ENCODE data around the gene SDF4. TPM values are rescaled to one million over a fixed set of nuclear protein-coding genes. Genes with fewer than 3 reads are reported as not detected.
A peak's percentile ranks its signal among the peaks of the same experiment; 100 is the strongest.

SDF4 gene
- total RNA-seq, 1 experiment from 2014 or later, result 254 TPM

DNA sequence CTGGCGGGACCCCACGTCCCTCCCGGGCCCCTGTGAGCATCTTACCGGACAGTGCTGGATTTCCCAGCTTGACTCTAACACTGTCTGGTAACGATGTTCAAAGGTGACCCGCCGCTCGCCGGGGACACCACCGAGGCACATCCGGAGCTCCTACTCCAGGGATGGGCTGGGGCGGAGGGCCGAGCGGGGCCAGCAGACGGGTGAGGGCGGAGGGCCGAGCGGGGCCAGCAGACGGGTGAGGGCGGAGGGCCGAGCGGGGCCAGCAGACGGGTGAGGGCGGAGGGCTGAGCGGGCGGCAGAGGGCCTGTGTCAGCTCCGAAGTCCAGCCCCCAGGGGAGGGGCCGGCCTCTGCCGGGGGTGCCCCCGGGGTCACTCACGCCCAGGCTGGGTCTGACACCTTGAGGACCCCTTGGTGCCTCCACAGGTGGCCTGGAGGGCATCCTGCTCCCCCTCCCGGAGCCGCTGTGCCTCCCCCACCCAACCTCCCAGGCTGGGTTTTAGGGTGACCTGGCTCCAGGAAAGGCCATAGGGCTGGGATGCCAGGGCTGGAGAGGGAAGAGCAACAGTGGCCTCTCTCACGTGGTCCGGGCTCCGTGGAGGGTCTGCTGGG is 63.9 kb downstream of the SDF4 start:
- intact Hi-C loops (cut with micrococcal nuclease), result no loop called here
- ChIA-PET POLR2A (ENCODE audit: unreplicated experiment) (no interaction called here), CTCF (no interaction called here)
- Histone ChIP-seq H2AFZ (ENCODE audit: low read length) (no peak overlapping the region), H3K4me3 (ENCODE audit: low read length) (no peak overlapping the region), H3K9me2 (replicated peaks; ENCODE audit: low read length) (no peaks in the 10 kb centered on the region), H3K79me2 (ENCODE audit: low read length) (peaks cover 71% of the 10 kb centered on the region), H3K4me2 (ENCODE audit: low read length) (no peak overlapping the region), H3K4me1 (ENCODE audit: insufficient read depth, low read length) (peaks cover 13% of the 10 kb centered on the region), H3K36me3 (ENCODE audit: low read depth, low read length) (no peaks in the 10 kb centered on the region; the same call in 1 of the 2 replicates), H4K20me1 (ENCODE audit: low read length) (peaks cover 48% of the 10 kb centered on the region), H3K27ac (ENCODE audit: low read length) (no peak overlapping the region), H3K27me3 (ENCODE audit: low read length) (no peaks in the 10 kb centered on the region), H3K9ac (ENCODE audit: low read length) (no peak overlapping the region), H3K9me3 (ENCODE audit: low read length) (no peaks in the 10 kb centered on the region), H3F3A (ENCODE audit: low read length, unreplicated experiment) (no peaks in the 10 kb centered on the region)
- no peak for DNase-seq
- TF ChIP-seq EZH2 (IDR thresholded peaks at IDR 0.05; ENCODE audit: low read length, unreplicated experiment), result no peak
- TF ChIP-seq, protein P1, sequence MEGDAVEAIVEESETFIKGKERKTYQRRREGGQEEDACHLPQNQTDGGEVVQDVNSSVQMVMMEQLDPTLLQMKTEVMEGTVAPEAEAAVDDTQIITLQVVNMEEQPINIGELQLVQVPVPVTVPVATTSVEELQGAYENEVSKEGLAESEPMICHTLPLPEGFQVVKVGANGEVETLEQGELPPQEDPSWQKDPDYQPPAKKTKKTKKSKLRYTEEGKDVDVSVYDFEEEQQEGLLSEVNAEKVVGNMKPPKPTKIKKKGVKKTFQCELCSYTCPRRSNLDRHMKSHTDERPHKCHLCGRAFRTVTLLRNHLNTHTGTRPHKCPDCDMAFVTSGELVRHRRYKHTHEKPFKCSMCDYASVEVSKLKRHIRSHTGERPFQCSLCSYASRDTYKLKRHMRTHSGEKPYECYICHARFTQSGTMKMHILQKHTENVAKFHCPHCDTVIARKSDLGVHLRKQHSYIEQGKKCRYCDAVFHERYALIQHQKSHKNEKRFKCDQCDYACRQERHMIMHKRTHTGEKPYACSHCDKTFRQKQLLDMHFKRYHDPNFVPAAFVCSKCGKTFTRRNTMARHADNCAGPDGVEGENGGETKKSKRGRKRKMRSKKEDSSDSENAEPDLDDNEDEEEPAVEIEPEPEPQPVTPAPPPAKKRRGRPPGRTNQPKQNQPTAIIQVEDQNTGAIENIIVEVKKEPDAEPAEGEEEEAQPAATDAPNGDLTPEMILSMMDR (conservative IDR thresholded peaks at IDR 0.05; ENCODE audit: low read depth, low read length), result no peak
- TF ChIP-seq EZH2phosphoT487 (IDR thresholded peaks at IDR 0.05; ENCODE audit: borderline replicate concordance, low read length), result no peak
- ATAC-seq, result no peak
- BruUV-seq (replicated peaks), result no TSS peak

DNA sequence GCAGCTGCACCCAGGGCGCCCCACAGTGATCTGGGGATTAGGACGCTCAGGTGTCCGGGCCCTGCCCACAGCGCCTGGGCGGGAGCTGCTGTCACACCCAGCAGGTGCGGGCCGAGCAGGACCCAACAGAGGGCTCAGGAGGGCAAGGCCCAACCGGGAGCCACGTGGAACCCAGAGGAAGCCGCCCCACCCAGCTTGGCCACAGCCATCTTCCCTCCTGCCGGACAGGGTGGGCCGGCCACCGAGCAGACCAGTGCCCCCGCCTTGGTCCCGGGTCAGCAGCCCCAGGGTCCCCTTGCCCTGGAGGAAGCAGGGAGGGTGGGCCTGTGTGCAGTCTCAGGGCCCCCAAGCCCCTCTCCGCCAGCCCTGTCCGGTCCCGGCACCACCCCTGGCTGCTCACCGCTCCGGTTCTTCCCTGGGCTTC is 64.4 kb downstream of the SDF4 start:
- H3K4me3 ChIP-seq (ENCODE audit: low read length), result no peak overlapping the region
- H3K9ac ChIP-seq (ENCODE audit: low read length), result no peak overlapping the region
- H3K4me1 ChIP-seq (ENCODE audit: insufficient read depth, low read length), result peaks cover 13% of the 10 kb centered on the region
- intact Hi-C loops (cut with micrococcal nuclease), result no loop called here
- BruUV-seq (replicated peaks), result no TSS peak
- no peak for TF ChIP-seq EZH2 (IDR thresholded peaks at IDR 0.05; ENCODE audit: low read length, unreplicated experiment)
- TF ChIP-seq, protein P1 (conservative IDR thresholded peaks at IDR 0.05; ENCODE audit: low read depth, low read length), result no peak
- no peak for TF ChIP-seq EZH2phosphoT487 (IDR thresholded peaks at IDR 0.05; ENCODE audit: borderline replicate concordance, low read length)
- H3K4me2 ChIP-seq (ENCODE audit: low read length), result no peak overlapping the region
- peaks cover 48% of the 10 kb centered on the region for H4K20me1 ChIP-seq (ENCODE audit: low read length)
- ChIA-PET POLR2A (ENCODE audit: unreplicated experiment) (no interaction called here), CTCF (no interaction called here)
- H3K9me2 ChIP-seq (replicated peaks; ENCODE audit: low read length), result no peaks in the 10 kb centered on the region
- H3K9me3 ChIP-seq (ENCODE audit: low read length), result no peaks in the 10 kb centered on the region
- peaks cover 73% of the 10 kb centered on the region for H3K79me2 ChIP-seq (ENCODE audit: low read length)
- ATAC-seq (no peak), DNase-seq (no peak)
- H2AFZ ChIP-seq (ENCODE audit: low read length), result no peak overlapping the region
- no peaks in the 10 kb centered on the region for H3F3A ChIP-seq (ENCODE audit: low read length, unreplicated experiment)
- no peak overlapping the region for H3K27ac ChIP-seq (ENCODE audit: low read length)
- no peaks in the 10 kb centered on the region; the same call in 1 of the 2 replicates for H3K36me3 ChIP-seq (ENCODE audit: low read depth, low read length)
- H3K27me3 ChIP-seq (ENCODE audit: low read length), result no peaks in the 10 kb centered on the region

Small RNA genes within 50 kb of the gene (microRNA-seq; reads per million reads assigned to microRNA genes)
- 1,630 reads per million, percentile 86 among the genes with 10 or more reads in this experiment for gene MIR200A (ENCODE audit: unreplicated experiment)
- 13,320 reads per million, percentile 97 among the genes with 10 or more reads in this experiment for gene MIR200B (ENCODE audit: unreplicated experiment)
- 3,237 reads per million, percentile 91 among the genes with 10 or more reads in this experiment for gene MIR429 (ENCODE audit: unreplicated experiment)

Other genes starting within 250 kb of the SDF4 start
- gene PERM1, start 249.9 kb downstream of the SDF4 start, total RNA-seq (2014; rRNA removed), result 0.47 and 1.1 TPM in 2 replicates
- gene HES4, start 231.9 kb downstream of the SDF4 start, total RNA-seq (2014; rRNA removed), result 233 and 379 TPM in 2 replicates
- 749 and 758 TPM in 2 replicates for gene ISG15, start 218.5 kb downstream of the SDF4 start, total RNA-seq (2014; rRNA removed)
- 273 and 377 TPM in 2 replicates for gene AGRN, start 211.9 kb downstream of the SDF4 start, total RNA-seq (2014; rRNA removed)
- gene RNF223, start 157.7 kb downstream of the SDF4 start, total RNA-seq (2014; rRNA removed), result 147 and 171 TPM in 2 replicates
- 61.7 and 78.0 TPM in 2 replicates for gene C1orf159, start 115.9 kb downstream of the SDF4 start, total RNA-seq (2014; rRNA removed)
- gene TTLL10, start 58.1 kb downstream of the SDF4 start, total RNA-seq (2014; rRNA removed), result 0.36 and 0.46 TPM in 2 replicates
- gene TNFRSF18, start 25.4 kb downstream of the SDF4 start, total RNA-seq (2014; rRNA removed), result 87.2 and 120 TPM in 2 replicates
- gene TNFRSF4, start 17.8 kb downstream of the SDF4 start, total RNA-seq (2014; rRNA removed), result 0.11 and 0.17 TPM in 2 replicates
- gene B3GALT6, start 236 bp upstream of the SDF4 start, total RNA-seq (2014; rRNA removed), result 74.0 and 92.2 TPM in 2 replicates
- 2.8 and 3.9 TPM in 2 replicates for gene C1QTNF12, start 14.7 kb upstream of the SDF4 start, total RNA-seq (2014; rRNA removed)
- gene UBE2J2, start 41.9 kb upstream of the SDF4 start, total RNA-seq (2014; rRNA removed), result 182 and 200 TPM in 2 replicates
- gene SCNN1D, start 48.4 kb upstream of the SDF4 start, total RNA-seq (2014; rRNA removed), result 4.2 and 5.3 TPM in 2 replicates
- gene ACAP3, start 75.9 kb upstream of the SDF4 start, total RNA-seq (2014; rRNA removed), result 116 and 178 TPM in 2 replicates
- gene PUSL1, start 76.6 kb upstream of the SDF4 start, total RNA-seq (2014; rRNA removed), result 132 and 142 TPM in 2 replicates
- gene INTS11, start 92.7 kb upstream of the SDF4 start, total RNA-seq (2014; rRNA removed), result 254 and 324 TPM in 2 replicates
- 141 and 168 TPM in 2 replicates for gene CPTP, start 92.8 kb upstream of the SDF4 start, total RNA-seq (2014; rRNA removed)
- gene TAS1R3, start 99.3 kb upstream of the SDF4 start, total RNA-seq (2014; rRNA removed), result 1.9 and 4.3 TPM in 2 replicates
- gene DVL1, start 117.4 kb upstream of the SDF4 start, total RNA-seq (2014; rRNA removed), result 626 and 813 TPM in 2 replicates
- 25.3 and 29.0 TPM in 2 replicates for gene MXRA8, start 126.6 kb upstream of the SDF4 start, total RNA-seq (2014; rRNA removed)
- 823 and 1,067 TPM in 2 replicates for gene AURKAIP1, start 143.2 kb upstream of the SDF4 start, total RNA-seq (2014; rRNA removed)
- gene CCNL2, start 167.3 kb upstream of the SDF4 start, total RNA-seq (2014; rRNA removed), result 356 and 385 TPM in 2 replicates
- 439 and 506 TPM in 2 replicates for gene MRPL20, start 175.3 kb upstream of the SDF4 start, total RNA-seq (2014; rRNA removed)
- 0.18 and 1.1 TPM in 2 replicates for gene ANKRD65, start 189.3 kb upstream of the SDF4 start, total RNA-seq (2014; rRNA removed)
- 59.1 and 74.5 TPM in 2 replicates for gene VWA1, start 203.7 kb upstream of the SDF4 start, total RNA-seq (2014; rRNA removed)
- 0.29 and 1.4 TPM in 2 replicates for gene ATAD3C, start 217.7 kb upstream of the SDF4 start, total RNA-seq (2014; rRNA removed)
- gene ATAD3B, start 239.8 kb upstream of the SDF4 start, total RNA-seq (2014; rRNA removed), result 140 and 190 TPM in 2 replicates

Data from PC-3 (cell line).